HPDE6-E6E7 (cell line): ENCODE measurements around the gene SLC12A7.
"Not testable (repeated sequence)": the region's sequence is repeated elsewhere in the genome, so short reads cannot be mapped to it uniquely, and the experiment has no call there.

Source experiments
- DNase-seq: peaks from one replicate; pipeline ENCODE4 v3.0.0; 2011; ENCODE audit warnings: missing footprints; ENCODE audit errors: extremely low spot score

SLC12A7 gene

DNA sequence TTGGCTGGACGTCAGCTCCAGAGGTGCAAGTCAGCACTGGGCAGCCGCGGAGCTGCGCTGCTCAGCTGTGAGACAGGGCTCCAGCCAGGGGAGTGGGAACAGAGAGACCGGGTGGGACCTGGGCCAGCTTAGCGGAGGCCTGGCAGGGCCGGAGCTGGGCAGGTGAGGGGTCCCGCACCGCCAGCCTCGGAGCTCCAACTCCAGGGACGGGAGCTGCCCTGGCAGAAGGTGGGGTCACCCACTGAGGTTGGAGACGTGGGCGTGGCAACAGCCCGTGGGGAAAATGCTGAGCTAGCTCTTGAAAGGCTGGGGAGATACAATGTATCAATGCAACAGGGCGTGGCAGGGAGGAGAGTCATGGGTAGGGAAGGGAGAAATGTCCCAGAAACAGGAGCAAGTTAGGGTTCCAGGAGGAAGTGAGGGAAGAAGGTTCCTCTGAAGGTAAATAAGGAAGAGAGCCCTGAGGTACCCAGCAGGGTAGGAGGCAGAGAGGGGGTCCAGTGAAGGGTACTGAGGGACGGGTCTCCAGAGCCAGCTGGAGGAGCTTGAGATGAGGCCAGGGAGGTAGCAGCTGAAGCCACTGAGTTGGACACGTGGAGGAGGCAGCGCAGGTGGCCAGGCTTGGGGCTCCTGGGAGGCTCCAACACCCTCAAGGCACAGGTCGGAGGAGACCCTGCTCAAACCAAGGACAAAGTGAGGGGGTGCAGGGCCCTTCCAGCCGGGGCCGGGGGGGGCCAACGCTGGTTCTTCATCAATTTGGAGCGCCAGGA lies 104.0 kb downstream of the SLC12A7 start:
- DNase-seq: no peak

DNA sequence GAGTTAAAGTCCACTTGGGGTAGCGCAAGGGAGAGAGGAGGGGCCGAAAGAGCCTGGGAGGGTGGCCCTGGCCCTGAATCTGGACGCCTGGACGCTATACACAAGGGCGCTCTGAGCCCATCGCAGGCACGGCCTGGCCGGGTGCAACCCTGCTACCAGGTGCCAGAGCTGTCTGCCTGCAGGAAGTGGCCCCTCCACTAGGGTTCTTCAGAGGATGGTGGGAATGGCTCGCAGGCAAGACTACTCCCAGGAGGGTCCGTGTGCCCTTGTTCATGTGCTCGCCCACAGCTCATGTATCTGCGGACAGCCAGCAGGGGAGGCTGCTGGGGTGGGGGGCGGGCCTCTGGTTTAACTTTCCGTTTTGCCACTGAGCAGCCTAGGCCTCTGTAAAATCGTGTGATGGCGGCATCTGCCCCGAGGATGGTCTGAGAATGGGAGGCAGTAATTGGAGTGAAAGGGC lies 104.6 kb downstream of the SLC12A7 start:
- DNase-seq: no peak

DNA sequence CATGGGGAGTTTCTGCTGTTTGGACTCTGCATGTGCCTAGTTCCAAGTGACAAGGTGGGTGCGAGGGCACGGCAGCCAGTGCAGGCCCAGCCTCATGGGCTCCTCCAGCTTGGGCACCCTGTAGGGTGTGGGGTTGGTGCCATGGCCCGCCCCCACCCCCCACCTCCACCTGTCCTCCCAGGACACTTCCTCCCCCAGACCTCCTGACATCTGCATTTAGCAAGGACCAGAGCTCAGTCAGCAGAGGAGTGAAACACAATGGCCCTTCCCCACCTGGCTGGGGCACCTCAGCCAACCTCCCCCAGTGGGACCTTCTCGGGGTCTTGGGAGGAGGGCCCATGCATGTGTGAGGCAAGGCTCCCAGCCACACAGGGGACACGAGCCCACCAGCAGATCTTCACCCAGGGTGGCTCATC lies 105.2 kb downstream of the SLC12A7 start:
- no peak for DNase-seq

DNA sequence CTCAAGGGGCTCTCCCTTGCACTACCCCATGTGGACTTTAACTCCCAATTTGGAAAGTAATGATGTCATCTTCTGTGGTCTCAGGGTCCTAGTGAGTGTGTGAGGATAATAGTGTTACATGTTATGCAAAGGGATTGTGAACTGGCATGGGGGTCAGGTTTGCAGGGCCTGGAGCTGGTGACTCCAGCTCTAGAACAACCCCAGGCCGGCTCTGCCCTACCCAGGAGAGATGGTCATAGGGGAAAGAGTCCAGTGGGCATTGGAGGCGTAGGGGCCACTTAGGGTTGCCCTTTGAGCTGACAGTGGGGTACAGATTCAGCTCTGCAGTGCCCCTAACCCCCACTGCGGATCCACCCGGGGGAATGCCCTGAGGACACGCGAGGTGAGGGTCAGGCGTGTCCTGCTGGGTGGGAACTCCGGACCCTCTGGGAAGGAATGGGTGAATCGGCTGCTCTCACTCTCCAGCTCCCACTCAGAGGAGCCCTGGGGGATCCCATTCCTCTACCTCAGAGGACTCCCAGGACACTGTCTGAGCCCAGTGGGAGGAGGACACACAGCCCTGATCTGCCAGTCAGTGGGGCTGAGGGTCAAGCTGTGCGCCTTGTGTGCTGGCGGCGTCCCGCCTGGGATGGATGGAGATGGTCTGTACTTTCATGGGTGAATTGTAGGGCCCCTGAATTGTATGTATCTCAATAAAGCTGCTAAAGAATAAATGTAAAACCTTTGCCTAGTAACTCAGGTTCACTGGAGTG lies 105.8 kb downstream of the SLC12A7 start:
- no peak for DNase-seq

DNA sequence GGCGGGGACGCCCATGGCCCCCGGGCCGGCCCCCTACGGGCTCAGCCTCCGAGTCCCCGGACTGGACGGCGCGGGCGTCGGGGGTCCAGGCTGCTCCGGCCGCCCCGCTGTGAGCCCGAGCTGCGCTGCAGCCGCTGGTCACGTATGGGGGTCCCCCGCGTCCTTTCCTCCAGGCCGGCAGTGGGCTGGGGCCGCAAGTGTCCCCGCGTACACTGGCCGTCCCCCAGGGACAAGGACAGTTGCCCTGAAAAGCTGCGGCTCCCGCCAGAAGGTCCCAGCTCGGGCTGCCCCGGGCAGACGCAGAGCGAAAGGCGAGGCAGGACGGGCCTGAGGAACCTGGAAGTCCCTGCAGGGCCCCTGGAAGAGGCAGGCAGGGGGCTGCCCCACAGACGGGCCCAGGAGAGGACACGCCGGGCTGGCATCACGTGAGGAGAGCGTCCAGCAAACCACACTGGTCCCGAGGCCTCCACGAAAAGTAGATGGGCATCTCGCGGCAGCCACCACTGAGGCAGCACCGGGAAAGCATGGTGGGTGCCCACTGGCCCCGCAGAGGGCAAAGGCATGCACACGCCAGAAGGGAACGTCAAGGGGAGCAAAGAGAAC lies 106.5 kb downstream of the SLC12A7 start:
- no peak for DNase-seq

DNA sequence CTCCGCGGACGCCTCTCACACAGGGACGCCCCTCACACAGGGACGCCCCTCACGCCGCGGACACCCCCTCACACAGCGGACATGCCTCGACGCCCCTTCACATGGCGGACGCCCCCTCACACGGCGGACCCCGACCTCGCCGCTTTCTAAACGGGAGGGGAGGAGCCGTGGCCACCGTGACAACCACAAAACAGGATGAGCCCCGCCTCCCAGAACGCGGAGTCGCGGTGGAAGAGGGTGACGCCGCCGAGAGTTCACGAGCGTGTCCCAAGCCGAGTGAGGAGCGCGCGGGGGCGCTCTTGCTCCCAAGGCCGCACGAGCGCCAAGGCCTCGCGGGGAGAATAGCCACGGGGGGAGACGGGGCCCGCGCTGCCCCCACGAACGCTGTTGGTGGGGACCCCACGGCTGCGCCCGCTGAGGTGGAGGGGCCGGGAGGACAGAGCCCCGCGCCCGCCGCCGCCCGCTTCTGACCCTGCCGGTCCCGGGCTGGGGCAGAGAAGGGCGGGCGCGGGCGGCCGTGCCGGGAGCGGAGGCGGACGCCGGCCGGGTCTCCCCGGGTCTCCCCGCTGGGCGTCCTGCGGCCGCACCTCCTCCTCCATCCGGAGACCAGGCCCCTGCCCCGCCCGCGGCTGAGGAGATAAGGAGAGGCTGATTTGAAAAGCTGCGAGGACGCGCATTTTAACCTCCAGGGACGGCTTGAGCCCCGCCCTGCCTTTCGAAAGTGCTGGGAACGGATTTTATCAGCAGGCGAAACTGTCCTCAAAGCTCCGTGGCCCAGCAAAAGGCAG lies 107.2 kb downstream of the SLC12A7 start:
- no peak for DNase-seq

DNA sequence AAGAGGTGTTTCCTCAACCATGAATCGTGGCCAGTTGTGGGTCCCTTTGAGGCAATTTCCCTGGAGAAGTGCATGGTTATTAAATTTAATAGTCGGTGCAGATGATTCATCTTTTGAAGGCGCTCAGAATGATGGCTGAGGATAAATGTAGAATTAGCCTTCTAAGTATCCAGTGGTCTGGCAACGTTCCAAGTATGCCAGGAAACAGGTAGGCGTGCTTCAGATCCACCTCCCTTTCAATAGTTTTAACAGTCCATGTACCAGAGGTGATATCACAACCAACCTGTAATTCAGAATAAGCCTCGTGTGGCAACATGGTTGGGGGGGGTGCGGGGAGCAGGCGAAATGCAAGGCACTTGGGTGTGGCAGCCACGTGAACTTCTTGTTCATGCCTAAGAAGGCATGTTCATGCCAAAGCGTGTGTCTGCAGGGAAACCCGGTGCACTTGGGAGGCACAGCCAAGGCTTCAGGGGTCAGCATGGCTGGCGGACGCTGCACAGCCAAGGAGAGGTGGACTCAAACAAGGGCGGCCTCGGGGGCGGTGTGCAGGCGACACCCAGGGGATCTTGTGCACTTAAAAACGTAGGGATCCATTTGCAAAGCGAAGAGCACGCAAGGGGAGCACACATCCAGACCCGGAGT lies 108.4 kb downstream of the SLC12A7 start:
- peak; percentile 71 for DNase-seq

DNA sequence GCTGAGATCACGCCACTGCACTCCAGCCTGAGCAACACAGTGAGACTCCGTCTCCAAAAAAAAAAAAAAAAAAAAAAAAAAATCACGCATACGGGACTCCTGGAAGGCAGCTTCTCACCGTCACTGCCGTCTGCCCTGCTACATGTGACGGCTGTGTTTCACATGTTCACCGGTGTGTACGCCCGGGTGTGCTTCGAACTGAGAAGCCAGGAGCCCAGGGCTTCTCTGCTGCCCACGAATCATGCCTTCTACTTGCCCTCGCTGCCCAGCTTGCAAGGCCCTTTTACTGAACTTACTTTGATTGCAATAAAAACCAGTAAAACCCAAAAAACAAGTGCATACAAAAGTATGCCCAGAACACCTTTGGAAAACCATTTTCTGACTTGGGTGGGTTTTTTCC lies 109.0 kb downstream of the SLC12A7 start:
- no peak for DNase-seq

DNA sequence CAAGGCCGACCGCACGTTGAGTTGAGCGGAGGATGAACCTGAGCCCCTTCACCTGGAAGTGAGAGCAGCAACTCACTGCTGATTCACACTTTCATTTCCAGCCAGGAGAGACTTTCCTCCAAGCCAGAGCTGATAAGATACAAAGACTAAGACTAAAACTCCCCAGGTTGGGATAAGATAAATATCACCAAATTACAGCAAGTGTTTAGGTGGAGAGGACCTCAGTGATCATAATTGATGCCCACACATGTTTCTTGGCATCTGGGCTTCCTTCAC lies 109.7 kb downstream of the SLC12A7 start:
- DNase-seq: no peak

DNA sequence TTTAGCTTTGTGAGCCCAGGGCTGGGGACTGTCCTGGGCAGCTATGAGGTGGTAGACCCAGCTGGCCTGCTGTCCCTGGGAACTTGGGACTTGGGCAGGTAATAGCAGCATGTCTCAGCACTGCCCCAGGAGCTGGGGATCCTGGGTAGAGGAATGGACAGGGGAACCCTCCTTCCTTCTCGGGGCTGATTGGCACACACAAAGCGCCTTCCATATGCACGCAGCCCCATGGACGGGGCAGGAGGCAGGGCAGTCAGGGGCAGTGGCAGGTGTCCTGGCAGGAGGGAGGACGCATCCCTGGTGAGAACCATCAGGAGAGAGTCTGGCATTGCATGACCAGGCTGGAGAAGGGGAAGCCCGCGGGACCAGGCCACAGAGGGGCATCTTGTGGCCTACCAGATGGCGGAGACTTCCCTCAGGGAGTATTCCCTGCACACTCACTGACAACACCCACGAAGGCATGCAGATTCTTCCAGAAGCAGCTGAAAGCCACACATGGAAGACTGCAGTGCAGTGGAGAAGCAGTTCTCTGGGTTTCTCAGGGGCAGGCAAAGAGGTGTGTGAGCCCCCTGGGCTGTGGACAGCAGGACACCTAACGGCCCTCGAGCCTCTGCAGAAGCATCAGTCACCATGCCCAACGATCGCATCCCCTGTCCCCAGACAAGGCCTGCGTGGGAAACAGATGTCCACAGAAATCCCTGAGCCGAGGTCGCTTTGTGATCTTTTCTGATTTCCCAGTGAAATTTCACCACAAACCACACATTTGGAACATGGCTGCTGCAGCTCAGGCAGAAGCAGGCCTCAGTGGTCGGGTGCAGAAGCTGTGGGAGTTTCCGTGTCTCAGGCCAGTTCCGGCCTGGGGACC lies 110.2 kb downstream of the SLC12A7 start:
- no peak for DNase-seq

DNA sequence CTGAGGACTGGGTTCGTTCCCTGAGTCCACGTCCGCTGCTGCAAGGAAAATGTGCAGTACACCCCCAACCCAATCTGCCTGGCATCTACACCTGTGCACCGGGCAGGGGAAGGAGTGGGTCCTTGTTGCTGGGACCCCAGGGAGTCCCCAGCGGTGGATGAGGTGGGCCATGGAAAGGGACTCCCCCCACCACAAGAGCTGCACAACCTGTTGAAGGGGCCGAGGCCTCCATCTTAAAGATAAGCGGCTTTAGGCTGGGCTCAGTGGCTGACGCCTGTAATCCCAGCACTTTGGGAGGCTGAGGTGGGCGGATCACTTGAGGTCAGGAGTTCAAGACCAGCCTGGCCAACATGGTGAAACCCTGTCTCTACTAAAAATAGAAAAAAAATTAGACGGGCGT lies 111.0 kb downstream of the SLC12A7 start:
- DNase-seq: not testable (repeated sequence)
